Pancreas (tissue), 10 donors: Measurements from ENCODE around the gene CAPN2. TPM values are rescaled to one million over a fixed set of nuclear protein-coding genes. Genes with fewer than 3 reads are reported as not detected.
A peak's percentile ranks its signal among the peaks of the same experiment; 100 is the strongest.

ENCODE experiments used
- ATAC-seq, 4 donors: fragments of 200-7000 bp; cut with Tn5 transposase; one replicate each; pipeline versions ENCODE4 v1.8.0 to v1.9.1; 2020; ENCODE audit warnings: mild to moderate bottlenecking in 4 of 4, moderate library complexity in 4 of 4
- DNase-seq, 6 donors: peaks; one replicate each; pipeline ENCODE4 v3.0.0-alpha.2; 2020
- FAIRE-seq: peaks from 2 replicates; lab custom pipeline; 2012; peaks lifted over from hg19 to GRCh38; lab: Jason Lieb, UNC
- H3K27ac ChIP-seq, 4 donors: fragments of 200-600 bp; sonication (generic); 1 replicate in 3 of 4; 2 replicates in 1 of 4; pipeline versions ENCODE4 v1.5.0 to v1.8.0; 2020
- H3K27me3 ChIP-seq, 4 donors: fragments of 200-600 bp; one replicate each; pipeline ENCODE4 v1.8.0; 2021
- H3K36me3 ChIP-seq, 3 donors: fragments of 200-600 bp; sonication (generic) in 1 of 3; one replicate each; pipeline versions ENCODE4 v1.5.0 to v1.8.0; 2020 to 2021
- H3K4me1 ChIP-seq, 3 donors: fragments of 200-600 bp; one replicate each; pipeline ENCODE4 v1.8.0; 2021
- H3K4me3 ChIP-seq, 4 donors: fragments of 200-600 bp; sonication (generic) in 2 of 4; one replicate each; pipeline versions ENCODE4 v1.5.0 to v1.8.0; 2020 to 2021
- H3K9me3 ChIP-seq, 4 donors: fragments of 200-600 bp; one replicate each; pipeline ENCODE4 v1.8.0; 2021
- WGBS, 2 donors: extraction: QIAGEN DNeasy Blood & Tissue Kit; methylation state at CpG; one replicate each; pipeline ENCODE4 v1.1.7; 2013; 5-methylcytosine and 5-hydroxymethylcytosine counted together
- intact Hi-C, 3 donors: fragments of 100-400 bp; cut with DNase I; formaldehyde crosslinking; loops; one replicate each; pipeline versions ENCODE4 v1.11.1 to v1.14.2; 2022
- polyA plus RNA-seq, 2 donors: library from polyadenylated mRNA; stranded (reverse); fragments of 200-250 nt; gene quantifications; one replicate each; pipeline ENCODE4 v1.2.3, GENCODE V29; 2013
- total RNA-seq, 6 donors: library from RNA; stranded (reverse); fragmentation: NEBNext Ultra II Directional in 4 of 6; extraction: Animal tissue kit (Norgen Biotek cat#: 25700) in 4 of 6; gene quantifications; one replicate each; pipeline versions ENCODE4 v1.2.1 to v1.2.4, GENCODE V29; 2021 to 2023
- TF ChIP-seq, protein P1 (sequence below), 4 donors: fragments of 200-600 bp; sonication (generic) in 3 of 4; IDR thresholded peaks; one replicate each; pipeline versions ENCODE4 v1.5.0 to v1.8.0; 2021; ENCODE audit warnings: antibody characterized with exemption in 4 of 4
- donor health status: healthy with polysubstance abuse.
- donor health status: DM: no; HTN: no; CAD: no; lungs with moderate emphysema.
- donor health status: DM: no; HTN: no; CAD: no.
- donor health status: control.
- donor health status: control.
- donor health status: Bipolar disorder and iron deficiency.
- donor health status: DM: yes; HTN: yes; CAD: no.
- donor health status: DM: no; HTN: no; CAD: no.
- donor health status: DM: no; HTN: no; CAD: no.
- donor health status: DM: yes; HTN: yes; CAD: no.

CAPN2 gene
- total and polyA plus RNA-seq, 8 donors = 48.2 to 90.0 (median 55.7) TPM

DNA sequence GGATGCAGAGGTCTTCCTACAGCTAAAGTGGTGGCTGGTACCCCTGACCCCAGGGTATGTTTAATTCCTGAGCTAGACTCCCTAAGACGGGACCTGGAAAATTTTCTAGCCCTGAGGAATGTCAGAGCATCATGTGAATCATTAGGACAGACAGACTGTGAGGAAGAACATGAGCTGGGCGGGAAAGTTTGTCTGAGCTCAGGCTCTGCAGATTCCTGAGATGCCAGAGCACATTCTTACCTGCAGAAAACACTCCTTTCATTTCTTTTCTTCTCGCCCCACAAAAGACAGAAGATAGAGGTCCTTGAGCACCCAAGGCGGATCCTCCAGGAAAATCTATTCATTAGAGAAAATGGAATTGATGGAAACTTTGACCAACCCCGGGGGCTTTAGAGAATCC lies 6.5 kb downstream of the CAPN2 start:
- Histone ChIP-seq H3K36me3 (peaks cover 0 to 5% (median 0%) of the 10 kb centered on the region in 3 donors), H3K27me3 (no peaks in the 10 kb centered on the region), H3K4me3 (no peak overlapping the region), H3K9me3 (no peaks in the 10 kb centered on the region), H3K27ac (no peak overlapping the region), H3K4me1 (peaks cover 6 to 37% (median 7%) of the 10 kb centered on the region in 3 donors)
- DNase-seq = no peak
- intact Hi-C loops = no loop called here
- TF ChIP-seq, protein P1, sequence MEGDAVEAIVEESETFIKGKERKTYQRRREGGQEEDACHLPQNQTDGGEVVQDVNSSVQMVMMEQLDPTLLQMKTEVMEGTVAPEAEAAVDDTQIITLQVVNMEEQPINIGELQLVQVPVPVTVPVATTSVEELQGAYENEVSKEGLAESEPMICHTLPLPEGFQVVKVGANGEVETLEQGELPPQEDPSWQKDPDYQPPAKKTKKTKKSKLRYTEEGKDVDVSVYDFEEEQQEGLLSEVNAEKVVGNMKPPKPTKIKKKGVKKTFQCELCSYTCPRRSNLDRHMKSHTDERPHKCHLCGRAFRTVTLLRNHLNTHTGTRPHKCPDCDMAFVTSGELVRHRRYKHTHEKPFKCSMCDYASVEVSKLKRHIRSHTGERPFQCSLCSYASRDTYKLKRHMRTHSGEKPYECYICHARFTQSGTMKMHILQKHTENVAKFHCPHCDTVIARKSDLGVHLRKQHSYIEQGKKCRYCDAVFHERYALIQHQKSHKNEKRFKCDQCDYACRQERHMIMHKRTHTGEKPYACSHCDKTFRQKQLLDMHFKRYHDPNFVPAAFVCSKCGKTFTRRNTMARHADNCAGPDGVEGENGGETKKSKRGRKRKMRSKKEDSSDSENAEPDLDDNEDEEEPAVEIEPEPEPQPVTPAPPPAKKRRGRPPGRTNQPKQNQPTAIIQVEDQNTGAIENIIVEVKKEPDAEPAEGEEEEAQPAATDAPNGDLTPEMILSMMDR (IDR thresholded peaks at IDR 0.05) = no peak
- WGBS, 2 donors = 63 to 68% methylated on average over 5 of the region's 5 CpGs
- FAIRE-seq = no peak
- no peak for ATAC-seq

DNA sequence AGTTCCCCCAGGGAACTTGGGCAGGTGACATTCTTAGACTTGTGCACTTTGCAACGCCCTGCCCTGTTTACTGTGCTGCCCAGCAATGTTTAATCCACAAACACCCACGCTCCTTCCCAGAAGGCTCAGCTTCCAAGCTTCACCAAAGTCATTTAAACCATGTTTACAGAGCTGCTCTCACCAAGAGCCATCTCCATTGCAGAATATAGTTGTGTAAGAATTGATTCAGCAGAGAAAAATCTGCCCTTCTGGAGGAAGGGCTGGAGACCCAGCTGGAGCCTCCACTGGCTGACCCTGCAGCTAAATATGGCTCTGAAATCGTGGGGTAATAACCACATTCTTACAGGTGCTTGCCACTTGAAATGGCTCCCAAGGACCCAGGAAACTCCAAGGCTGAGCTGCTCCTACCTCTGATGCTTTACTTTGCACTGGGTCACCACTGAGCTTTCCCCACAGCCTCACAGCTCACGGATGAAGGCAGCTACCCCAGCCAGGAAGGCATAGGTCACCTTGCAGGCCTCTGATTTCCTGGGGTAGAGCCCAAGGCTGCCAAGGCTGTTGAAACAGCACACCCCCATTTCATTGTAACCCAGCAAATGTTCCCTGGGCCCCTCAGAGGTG lies 8.7 kb downstream of the CAPN2 start:
- H3K36me3 ChIP-seq = peaks cover 0 to 5% (median 0%) of the 10 kb centered on the region in 3 donors
- FAIRE-seq (no peak), ATAC-seq (peak; percentile 74 to 86 (median 81)), DNase-seq (peak in 3 of 6 donors; percentile 42 to 56 (median 54))
- 29 to 35% methylated on average over 4 of the region's 4 CpGs for WGBS, 2 donors
- peaks cover 6 to 20% (median 7%) of the 10 kb centered on the region in 3 donors for H3K4me1 ChIP-seq
- peak overlapping the region in 3 of 4 donors; percentile 4 to 42 (median 41) for H3K27ac ChIP-seq
- intact Hi-C loops = no loop called here
- TF ChIP-seq, protein P1 (IDR thresholded peaks at IDR 0.05) = no peak
- H3K4me3 ChIP-seq = no peak overlapping the region
- H3K9me3 ChIP-seq = no peaks in the 10 kb centered on the region
- H3K27me3 ChIP-seq = no peaks in the 10 kb centered on the region

DNA sequence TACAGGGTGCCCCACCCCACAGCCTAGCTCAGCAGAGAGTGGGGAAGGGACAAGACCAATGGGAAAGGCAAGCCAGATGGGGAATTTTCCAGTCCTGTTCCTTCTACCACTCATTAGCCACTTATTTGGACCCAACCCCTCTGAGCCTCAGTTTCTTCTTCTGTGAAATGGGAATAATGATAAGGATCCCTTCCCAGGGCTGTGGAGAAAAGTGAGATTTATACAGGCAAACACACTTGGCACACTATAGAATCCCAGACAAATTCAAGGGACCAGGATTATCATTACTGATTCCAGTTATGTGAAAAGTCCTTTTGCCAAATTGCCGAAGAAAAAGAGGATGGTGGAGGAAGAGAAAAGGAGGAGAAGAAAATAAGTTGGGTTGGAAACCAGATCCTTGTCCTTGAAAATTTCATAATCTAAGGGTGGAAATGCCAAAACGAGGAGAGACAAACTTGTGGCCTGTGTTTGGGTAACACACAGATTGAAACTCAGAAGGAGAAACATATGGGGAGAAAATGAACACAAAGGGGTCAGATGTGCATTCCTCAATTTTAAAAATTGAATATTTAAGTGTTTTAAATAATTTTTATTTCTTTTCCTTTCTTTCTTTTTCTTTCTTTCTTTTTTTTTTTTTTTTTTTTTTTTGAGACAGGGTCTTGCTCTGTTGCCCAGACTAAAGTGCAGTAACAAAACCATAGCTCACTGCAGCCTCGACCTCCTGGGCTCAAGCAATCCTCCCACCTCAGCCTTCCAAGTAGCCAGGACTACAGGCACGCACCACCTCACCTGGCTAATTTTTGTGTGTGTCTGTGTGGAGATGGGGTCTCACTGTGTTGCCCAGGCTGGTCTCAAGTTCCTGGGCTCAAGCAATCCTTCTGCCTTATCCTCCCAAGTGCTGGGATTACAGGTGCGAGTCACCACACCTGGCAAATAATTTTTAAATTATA lies 9.6 kb downstream of the CAPN2 start:
- no peaks in the 10 kb centered on the region for H3K27me3 ChIP-seq
- H3K9me3 ChIP-seq = no peaks in the 10 kb centered on the region
- no peak for ATAC-seq
- no peak for DNase-seq
- H3K27ac ChIP-seq = peak overlapping the region in 3 of 4 donors; percentile 4 to 42 (median 41)
- H3K36me3 ChIP-seq = peaks cover 0 to 5% (median 0%) of the 10 kb centered on the region in 3 donors
- intact Hi-C loops = no loop called here
- peaks cover 6 to 22% (median 7%) of the 10 kb centered on the region in 3 donors for H3K4me1 ChIP-seq
- TF ChIP-seq, protein P1 (IDR thresholded peaks at IDR 0.05) = no peak
- FAIRE-seq = no peak
- no peak overlapping the region for H3K4me3 ChIP-seq
- WGBS, 2 donors = 79 to 83% methylated on average over 5 of the region's 5 CpGs

DNA sequence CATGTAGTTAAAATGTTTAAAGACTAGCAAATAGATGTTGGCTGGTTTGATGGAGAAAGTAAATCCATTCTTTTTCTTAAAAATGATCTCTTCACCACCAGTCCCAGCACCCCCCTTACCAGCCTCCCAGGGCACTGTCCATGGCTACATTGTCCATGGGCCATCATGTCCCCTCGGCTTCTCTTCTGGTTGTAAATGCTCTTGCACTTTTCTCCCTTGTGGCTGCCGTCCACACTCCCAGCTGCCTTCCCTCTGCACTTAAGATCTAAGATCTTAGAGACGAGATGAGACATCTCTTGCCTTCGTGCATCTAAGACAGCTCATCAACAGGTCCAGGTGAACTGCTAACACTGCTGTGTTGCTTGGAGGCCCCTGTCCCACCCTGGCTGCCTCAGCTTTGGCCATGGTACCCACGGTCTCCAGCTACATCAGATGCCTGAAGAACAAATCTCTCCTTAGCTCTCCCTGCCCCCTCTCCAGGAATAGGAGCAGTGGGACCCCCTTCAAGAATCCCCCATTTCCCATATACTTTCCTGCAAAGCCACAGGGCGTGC lies 11.1 kb downstream of the CAPN2 start:
- Histone ChIP-seq H3K27me3 (no peaks in the 10 kb centered on the region), H3K9me3 (no peaks in the 10 kb centered on the region), H3K36me3 (peaks cover 0 to 2% (median 0%) of the 10 kb centered on the region in 3 donors), H3K4me3 (no peak overlapping the region), H3K27ac (no peak overlapping the region), H3K4me1 (peaks cover 6 to 22% (median 7%) of the 10 kb centered on the region in 3 donors)
- intact Hi-C loops = no loop called here
- 95 to 98% methylated on average over 6 of the region's 6 CpGs for WGBS, 2 donors
- DNase-seq = no peak
- ATAC-seq = no peak
- no peak for FAIRE-seq
- TF ChIP-seq, protein P1 (IDR thresholded peaks at IDR 0.05) = no peak
